Hepatocyte (in vitro differentiated cells): ENCODE results near the gene HDHD3. TPM values are rescaled to one million over a fixed set of nuclear protein-coding genes. Genes with fewer than 3 reads are reported as not detected.

Experiments
- DNase-seq: peaks from one replicate; pipeline ENCODE4 v3.0.0-alpha.2; 2016; ENCODE audit warnings: low spot score
- H2AFZ ChIP-seq: fragments of 200-600 bp; sonication (generic); 2 replicates; pipeline ENCODE4 v1.6.0; 2016; ENCODE audit warnings: antibody characterized with exemption, mild to moderate bottlenecking
- H3K27ac ChIP-seq: fragments of 200-600 bp; sonication (generic); 2 replicates; pipeline ENCODE4 v1.5.1; 2016; ENCODE audit warnings: mild to moderate bottlenecking
- H3K27me3 ChIP-seq: fragments of 200-600 bp; sonication (generic); 2 replicates; pipeline ENCODE4 v1.6.1; 2016
- H3K36me3 ChIP-seq: fragments of 200-600 bp; sonication (generic); replicated peaks from 2 replicates; pipeline ENCODE4 v1.5.1; 2016; ENCODE audit warnings: low read depth; ENCODE audit not compliant: insufficient read depth
- H3K4me1 ChIP-seq: fragments of 200-600 bp; sonication (generic); 2 replicates; pipeline ENCODE4 v1.5.1; 2016; ENCODE audit warnings: mild to moderate bottlenecking, moderate library complexity; ENCODE audit not compliant: insufficient read depth
- H3K4me2 ChIP-seq: fragments of 200-600 bp; sonication (generic); 2 replicates; pipeline ENCODE4 v1.6.0; 2016
- H3K4me3 ChIP-seq: fragments of 200-600 bp; sonication (generic); 2 replicates; pipeline ENCODE4 v1.5.1; 2016; ENCODE audit warnings: mild to moderate bottlenecking
- H3K79me2 ChIP-seq: fragments of 200-600 bp; sonication (generic); 2 replicates; pipeline ENCODE4 v1.6.0; 2017; ENCODE audit warnings: mild to moderate bottlenecking
- H3K9me2 ChIP-seq: fragments of 200-600 bp; sonication (generic); replicated peaks from 2 replicates; pipeline ENCODE4 v1.6.0; 2017; ENCODE audit warnings: mild to moderate bottlenecking; ENCODE audit not compliant: insufficient read depth
- H3K9me3 ChIP-seq: fragments of 200-600 bp; sonication (generic); 2 replicates; pipeline ENCODE4 v1.5.1; 2016; ENCODE audit warnings: low read depth, mild to moderate bottlenecking
- H4K20me1 ChIP-seq: fragments of 200-600 bp; sonication (generic); 2 replicates; pipeline ENCODE4 v1.6.0; 2016; ENCODE audit warnings: mild to moderate bottlenecking; ENCODE audit not compliant: insufficient read depth, poor library complexity, severe bottlenecking
- CTCF ChIP-seq: fragments of 200-600 bp; sonication (generic); IDR thresholded peaks from 2 replicates; pipeline ENCODE4 v1.5.1; 2016; ENCODE audit warnings: antibody characterized with exemption, mild to moderate bottlenecking; ENCODE audit not compliant: poor library complexity
- EZH2 ChIP-seq: fragments of 200-600 bp; sonication (generic); IDR thresholded peaks from 2 replicates; pipeline ENCODE4 v1.6.1; 2016; ENCODE audit warnings: antibody characterized with exemption, mild to moderate bottlenecking, borderline replicate concordance
- EZH2phosphoT487 ChIP-seq: fragments of 200-600 bp; sonication (generic); IDR thresholded peaks from one replicate; pipeline ENCODE4 v1.6.1; 2018; ENCODE audit warnings: antibody characterized with exemption, mild to moderate bottlenecking, low read depth, moderate library complexity; ENCODE audit not compliant: unreplicated experiment, severe bottlenecking
- WGBS: methylation state at CpG from one replicate; pipeline ENCODE4 v1.1.6; 2016; ENCODE audit warnings: low lambda C conversion rate; ENCODE audit errors: missing lambda C conversion rate; 5-methylcytosine and 5-hydroxymethylcytosine counted together
- polyA plus RNA-seq: library from polyadenylated mRNA; unstranded; fragments of >200 nt; fragmentation: Nextera tagmentation; extraction: Ambion mirVana; gene quantifications from 2 replicates; pipeline ENCODE4 v1.2.1, GENCODE V29; 2016
- total RNA-seq: library from RNA; depleted of rRNA; stranded (reverse); fragments of >200 nt; gene quantifications from 2 replicates; pipeline ENCODE4 v1.2.3, GENCODE V29; 2014

HDHD3 gene
- total and polyA plus RNA-seq, 2 experiments from 2014 or later = 96.8 to 110 TPM

GRCh38 chr9:113337714-113338113 lies 39.1 kb downstream of the HDHD3 start:
- 96% methylated on average over 2 of the region's 2 CpGs for WGBS
- no peaks in the 10 kb centered on the region for H3K4me1 ChIP-seq

GRCh38 chr9:113331780-113332179 lies 45.0 kb downstream of the HDHD3 start:
- Histone ChIP-seq H3K27me3 (no peaks in the 10 kb centered on the region), H3K9me3 (no peaks in the 10 kb centered on the region), H3K9me2 (no peaks in the 10 kb centered on the region), H4K20me1 (no peaks in the 10 kb centered on the region), H3K27ac (no peak overlapping the region), H2AFZ (no peak overlapping the region), H3K4me3 (no peak overlapping the region), H3K36me3 (no peaks in the 10 kb centered on the region), H3K4me1 (no peaks in the 10 kb centered on the region), H3K4me2 (no peak overlapping the region), H3K79me2 (no peaks in the 10 kb centered on the region)
- 52% methylated on average over 4 of the region's 4 CpGs for WGBS
- DNase-seq = no peak
- TF ChIP-seq EZH2 = no peak
- TF ChIP-seq CTCF = no peak
- TF ChIP-seq EZH2phosphoT487 = no peak

More at GRCh38 chr9:113337714-113338113, 39.1 kb downstream of the HDHD3 start:
- Histone ChIP-seq H4K20me1 (no peaks in the 10 kb centered on the region), H3K9me2 (no peaks in the 10 kb centered on the region), H3K4me2 (no peak overlapping the region), H3K4me3 (no peak overlapping the region), H3K79me2 (no peaks in the 10 kb centered on the region), H2AFZ (no peak overlapping the region), H3K9me3 (no peaks in the 10 kb centered on the region), H3K36me3 (no peaks in the 10 kb centered on the region), H3K27me3 (no peaks in the 10 kb centered on the region), H3K27ac (no peak overlapping the region)
- TF ChIP-seq CTCF (no peak), EZH2phosphoT487 (no peak), EZH2 (no peak)
- no peak for DNase-seq

- H2AFZ ChIP-seq = no peak overlapping the region
- H3K27ac ChIP-seq = no peak overlapping the region
- H3K9me3 ChIP-seq = no peaks in the 10 kb centered on the region
- no peak for DNase-seq
- H3K4me1 ChIP-seq = no peaks in the 10 kb centered on the region
- H3K4me3 ChIP-seq = no peak overlapping the region
- no peak overlapping the region for H3K4me2 ChIP-seq
- H3K79me2 ChIP-seq = no peaks in the 10 kb centered on the region
- H3K27me3 ChIP-seq = no peaks in the 10 kb centered on the region
- no peaks in the 10 kb centered on the region for H3K36me3 ChIP-seq
- WGBS = 91% methylated on average over 3 of the region's 3 CpGs
- H3K9me2 ChIP-seq = no peaks in the 10 kb centered on the region
- no peaks in the 10 kb centered on the region for H4K20me1 ChIP-seq
- no peak for TF ChIP-seq EZH2
- TF ChIP-seq CTCF = no peak
- no peak for TF ChIP-seq EZH2phosphoT487
Measured at GRCh38 chr9:113328045-113328782, 48.6 kb downstream of the HDHD3 start.
